DMS 273 (cell line): ENCODE results near the gene ATP7B.
"Not testable (repeated sequence)": the region's sequence is repeated elsewhere in the genome, so short reads cannot be mapped to it uniquely, and the experiment has no call there.

Source experiments
- DNase-seq: peaks from one replicate; lab custom pipeline; 2025; ENCODE audit not compliant: unreplicated experiment; lab: John Stamatoyannopoulos, UW

Gene ATP7B

DNA sequence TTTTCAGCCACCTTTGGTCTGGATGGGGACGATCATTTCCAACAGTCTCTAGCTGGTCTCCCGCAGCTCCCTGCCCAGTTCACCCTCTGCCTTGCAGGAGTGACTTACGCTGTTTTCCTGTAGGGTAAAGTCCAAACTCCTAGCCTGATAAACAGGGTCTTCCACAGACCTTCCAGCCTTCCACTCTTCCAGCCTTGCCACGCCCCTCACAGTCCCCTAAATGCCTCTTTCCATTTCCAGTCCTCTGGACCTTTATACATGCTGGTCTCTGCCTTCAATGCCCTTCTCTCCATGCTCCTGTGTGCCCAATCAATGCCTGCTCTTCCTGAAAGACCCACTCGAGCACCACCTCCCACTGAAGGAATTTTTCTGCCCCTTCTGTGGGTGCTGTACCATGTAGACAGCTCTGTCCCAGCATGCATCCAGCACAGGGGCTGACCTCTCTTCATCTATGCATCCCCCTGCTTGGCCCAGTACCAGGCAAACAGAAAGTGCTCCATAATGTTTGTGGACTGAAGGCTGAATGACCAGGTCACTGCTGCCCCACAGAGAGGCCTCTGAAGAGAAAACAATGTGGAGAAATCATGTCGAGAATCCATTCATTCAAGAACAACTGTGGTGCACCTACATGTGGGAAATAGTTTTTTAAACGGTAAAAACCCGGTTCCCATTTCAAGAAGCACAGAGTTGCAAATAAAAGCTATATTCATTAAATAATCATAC, 4.6 kb downstream of the ATP7B start:
- no peak for DNase-seq

GRCh38 chr13:52005841-52006522, 5.3 kb downstream of the ATP7B start:
- DNase-seq, result no peak

DNA sequence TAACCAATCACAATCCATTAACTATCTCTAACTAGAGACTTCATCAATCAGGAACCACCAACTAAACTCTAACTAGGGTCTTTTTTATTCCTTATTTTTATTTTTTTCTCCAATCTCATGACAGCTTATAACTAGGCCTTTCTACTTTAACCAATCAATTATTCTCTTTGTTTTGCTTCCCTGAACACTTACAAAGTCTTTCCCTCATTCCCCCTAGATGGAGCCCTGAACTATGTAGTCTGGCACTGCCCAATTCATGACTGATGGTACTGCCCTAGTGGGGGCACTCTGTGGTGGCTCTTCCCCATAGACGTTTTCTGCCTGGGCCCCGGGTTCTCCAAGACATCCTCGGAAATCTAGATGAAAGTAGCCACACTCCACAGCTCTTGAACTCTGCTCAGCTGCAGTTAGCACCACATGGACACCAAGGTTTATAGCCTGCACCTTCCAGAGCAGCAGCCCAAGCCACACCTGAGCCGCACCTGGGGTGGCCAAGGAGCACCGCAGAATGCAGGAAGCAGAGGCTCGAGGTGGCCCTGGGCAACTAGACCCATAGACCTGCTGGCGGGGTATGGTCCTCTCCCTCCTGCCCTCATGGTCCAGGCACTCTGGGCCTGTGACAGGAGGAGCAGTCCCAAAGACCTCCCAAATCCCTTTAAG, 6.6 kb downstream of the ATP7B start:
- DNase-seq, result peak; percentile 22

DNA sequence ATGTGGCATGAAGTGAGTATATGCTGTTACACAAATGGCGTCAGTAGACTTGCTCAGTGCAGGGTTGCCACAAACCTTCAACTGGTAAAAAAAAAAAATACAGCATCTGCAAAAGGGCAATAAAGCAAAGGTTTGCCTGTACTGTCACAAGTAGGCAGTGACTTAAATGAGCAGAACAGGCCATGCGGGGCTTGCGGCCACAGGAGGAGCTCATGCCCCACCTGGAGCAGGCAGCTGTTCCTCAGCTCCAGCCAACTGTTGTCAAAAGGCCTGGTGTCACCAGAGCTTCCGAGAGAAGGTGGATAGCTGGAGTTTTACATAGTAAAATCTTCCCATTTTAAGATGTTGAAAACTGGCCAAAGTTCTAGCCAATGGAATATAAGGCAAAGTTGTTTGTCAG, 7.7 kb downstream of the ATP7B start:
- DNase-seq, result peak; percentile 86

GRCh38 chr13:52002361-52002760, 8.9 kb downstream of the ATP7B start:
- no peak for DNase-seq

DNA sequence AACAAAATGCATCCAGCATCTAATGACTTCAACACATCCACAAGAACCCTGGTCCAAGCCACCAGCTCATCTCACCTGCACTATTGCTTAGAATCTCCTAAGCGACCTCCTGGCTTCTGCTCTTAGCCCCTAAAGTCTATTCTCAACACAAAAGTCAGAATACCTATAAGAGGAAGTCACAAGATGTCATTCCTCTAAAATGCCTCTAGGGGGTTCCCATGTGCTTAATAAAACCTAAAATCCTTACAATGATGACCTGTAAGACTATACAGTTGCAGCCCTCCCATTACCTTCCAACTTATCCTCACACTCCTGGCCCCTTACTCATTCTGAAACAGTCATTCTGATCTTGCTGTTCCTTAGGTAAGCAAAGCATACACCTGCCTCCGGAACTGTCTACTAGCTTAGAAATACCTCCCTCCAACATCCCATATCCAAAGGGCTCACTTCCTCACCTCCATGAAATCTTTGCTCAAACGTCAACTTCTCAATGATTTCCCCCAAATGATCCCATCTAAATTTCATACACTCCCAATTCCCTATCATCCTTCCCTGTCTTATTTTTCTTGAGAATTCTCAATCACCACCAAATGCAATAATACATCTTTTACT, 10.0 kb downstream of the ATP7B start:
- DNase-seq, result peak; percentile 51

DNA sequence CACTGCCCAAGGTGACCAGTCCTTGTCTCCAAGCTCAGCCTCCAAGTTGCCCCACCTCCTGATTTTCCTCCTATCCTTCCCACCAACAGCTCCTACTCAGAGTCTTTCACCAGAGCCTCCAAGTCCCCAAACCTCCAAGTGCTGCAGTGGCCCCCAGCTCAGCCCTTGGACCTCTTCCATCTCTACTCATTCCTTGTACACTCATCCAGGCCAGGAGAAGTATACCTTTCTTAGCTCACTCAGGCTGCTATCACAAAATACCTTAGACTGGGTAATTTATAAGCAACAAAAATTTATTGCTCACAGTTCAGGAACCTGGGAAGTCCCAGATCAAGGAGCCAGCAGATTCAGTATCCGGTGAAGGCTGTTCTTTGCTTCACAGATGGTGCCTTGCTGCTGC, 11.3 kb downstream of the ATP7B start:
- peak; percentile 25 for DNase-seq

GRCh38 chr13:51999510-51999911, 11.7 kb downstream of the ATP7B start:
- DNase-seq, result peak; percentile 60

DNA sequence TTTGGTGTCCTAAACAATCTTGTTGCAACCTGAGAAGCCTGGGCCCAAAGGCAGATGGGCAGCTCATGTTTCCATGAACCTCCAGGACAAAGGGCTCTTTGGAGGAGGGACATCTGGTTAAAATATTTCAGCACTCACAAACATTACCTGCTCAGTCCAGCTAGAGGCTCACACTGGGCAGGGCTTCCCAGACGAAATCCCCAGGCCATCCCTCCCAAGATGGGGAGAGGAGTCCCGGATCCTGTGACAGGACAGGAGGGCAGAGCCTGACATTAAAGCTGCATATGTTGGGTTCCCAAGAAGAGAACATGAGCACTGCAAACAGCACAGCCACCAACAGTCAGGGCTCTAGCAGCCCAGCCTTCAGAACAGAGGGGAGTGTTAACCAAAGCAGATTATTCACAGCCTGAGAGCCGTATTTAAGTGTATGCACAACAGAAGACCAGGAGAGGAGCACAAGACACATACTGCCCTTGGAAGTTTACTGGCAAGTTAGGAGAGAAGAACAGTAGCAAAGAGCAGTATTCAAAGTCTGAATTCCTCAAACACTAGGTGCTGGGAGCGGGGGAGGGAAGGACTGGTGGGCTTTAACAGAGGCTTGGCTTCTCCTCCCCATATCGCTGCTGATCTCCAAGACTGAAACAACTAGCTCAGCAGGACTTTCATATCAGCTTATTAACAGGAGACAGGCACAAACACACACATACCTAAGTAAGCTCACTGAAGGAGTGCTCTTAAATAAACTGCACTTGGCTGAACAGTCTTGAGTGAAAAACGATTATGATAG, 12.3 kb downstream of the ATP7B start:
- peak; percentile 63 for DNase-seq

DNA sequence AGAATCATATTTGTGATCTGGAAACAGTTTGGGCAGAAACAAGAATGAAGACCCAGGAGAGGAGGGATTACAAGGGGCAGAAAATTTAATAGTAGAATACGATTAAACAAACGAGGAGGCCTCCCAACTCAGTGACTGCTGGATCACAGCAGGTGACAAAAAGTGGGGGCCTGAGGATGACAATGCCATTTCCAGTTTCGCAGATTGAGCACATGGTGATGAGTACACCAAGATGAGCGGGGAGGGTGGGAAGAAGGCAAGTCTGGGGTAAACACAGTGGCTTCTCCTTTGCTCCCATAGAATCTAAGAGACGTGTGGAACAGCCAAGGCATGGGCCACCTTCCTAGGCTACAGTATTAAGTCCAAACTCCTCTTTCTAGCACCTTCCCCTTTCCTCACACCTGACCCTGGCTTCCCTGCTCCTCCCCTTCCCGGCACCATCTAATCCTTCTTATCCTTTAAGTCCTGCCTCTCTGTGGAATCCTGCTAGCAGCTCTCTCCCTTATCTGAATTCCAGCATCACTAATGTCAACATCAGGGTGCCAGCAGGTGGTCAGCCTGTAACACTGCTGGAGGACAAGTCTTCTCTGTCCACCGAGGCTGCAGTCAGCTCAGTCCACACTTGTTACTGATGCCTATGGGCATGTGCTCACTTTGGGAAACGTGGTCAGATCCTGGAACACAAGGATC, 13.5 kb downstream of the ATP7B start:
- peak; percentile 33 for DNase-seq

DNA sequence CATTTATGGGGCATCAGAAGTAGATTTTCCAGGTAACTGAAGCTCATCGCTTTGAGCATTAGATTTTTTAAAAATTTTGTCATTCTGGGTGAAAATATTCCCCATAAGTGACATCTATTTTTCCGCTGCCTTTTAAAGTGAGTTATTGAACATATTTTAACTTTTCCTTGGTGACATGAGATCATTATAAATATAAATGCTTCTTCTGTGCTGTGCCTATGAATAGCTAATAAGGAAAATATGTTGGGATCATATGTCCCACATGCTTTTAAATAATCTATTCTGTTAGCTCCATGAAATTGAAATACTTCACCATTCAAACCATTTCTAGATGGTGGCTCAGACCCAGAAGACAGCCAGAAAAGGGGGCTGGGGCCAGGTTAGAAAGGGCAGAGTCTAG, 14.1 kb downstream of the ATP7B start:
- DNase-seq, result no peak

DNA sequence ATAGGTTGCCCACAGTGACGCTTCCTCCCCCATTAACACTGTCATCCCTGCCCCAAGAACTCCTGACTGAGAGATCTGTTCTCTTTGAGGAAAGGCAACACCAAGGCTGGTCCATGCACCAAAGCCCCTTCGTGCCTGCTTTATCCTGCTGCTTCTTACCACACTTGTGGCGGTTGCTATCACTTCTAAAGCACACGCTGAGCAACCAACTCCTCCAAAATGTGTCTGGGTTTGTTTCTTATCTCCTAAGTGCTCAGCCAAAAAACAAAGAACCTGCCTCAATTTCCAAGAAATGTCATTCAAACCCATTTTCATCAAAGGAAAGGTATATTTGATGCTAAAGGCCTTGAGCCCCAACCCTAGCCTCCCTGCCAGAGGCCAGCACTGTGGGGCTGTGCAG, 14.6 kb downstream of the ATP7B start:
- DNase-seq, result no peak

GRCh38 chr13:51995677-51996551, 15.3 kb downstream of the ATP7B start:
- DNase-seq, result peak; percentile 52

DNA sequence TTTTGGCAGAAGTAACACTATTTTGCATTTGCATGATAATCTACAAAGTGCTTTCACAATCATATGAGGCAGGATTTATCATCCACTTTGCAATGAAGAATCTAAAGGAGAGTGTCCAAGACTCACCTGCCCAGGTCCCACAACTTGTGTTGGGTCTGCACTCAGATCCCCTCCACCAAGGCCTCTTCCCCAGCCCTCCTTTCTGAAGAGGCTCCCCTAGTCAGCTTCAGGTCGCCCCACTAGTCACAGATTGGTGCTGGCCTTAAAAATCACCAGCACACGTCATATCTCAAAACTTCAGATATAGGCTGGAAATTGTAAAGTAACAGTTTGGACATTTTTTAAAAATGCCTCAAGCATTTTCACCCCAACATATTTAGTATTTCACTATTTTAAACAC, 17.5 kb downstream of the ATP7B start:
- DNase-seq, result no peak

- no peak for DNase-seq
Measured at GRCh38 chr13:51988988-51989618, 22.1 kb downstream of the ATP7B start.

DNA sequence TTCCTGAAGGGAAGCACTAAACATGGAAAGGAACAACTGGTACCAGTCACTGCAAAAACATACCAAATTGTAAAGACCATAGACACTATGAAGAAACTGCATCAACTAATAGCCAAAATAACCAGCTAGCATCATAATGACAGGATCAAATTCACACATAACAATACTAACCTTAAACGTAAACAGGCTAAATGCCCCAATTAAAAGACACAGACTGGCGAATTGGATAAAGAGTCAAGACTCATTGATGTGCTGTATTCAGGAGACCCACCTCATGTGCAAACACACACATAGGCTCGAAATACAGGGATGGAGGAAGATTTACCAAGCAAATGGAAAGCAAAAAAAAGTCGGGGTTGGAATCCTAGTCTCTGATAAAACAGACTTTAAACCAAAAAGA, 26.3 kb downstream of the ATP7B start:
- not testable (repeated sequence) for DNase-seq

DNA sequence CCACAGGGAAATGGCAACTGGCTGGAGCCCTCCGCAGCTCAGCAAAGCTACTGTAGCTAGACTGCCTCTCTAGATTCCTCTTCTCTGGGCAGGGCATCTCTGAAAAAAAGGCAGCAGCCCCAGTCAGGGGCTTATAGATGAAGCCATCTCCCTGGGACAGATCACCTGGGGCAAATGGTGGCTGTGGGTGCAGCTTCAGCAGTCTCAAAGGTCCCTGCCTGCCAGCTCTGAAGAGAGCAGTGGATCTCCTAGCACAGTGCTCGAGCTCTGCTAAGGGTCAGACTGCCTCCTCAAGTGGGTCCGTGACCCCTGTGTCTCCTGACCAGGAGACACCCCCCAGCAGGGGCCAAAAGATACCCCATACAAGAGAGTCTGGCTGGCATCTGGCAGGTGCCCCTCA, 28.0 kb downstream of the ATP7B start:
- DNase-seq, result not testable (repeated sequence)

- DNase-seq, result no peak
Measured at GRCh38 chr13:51981355-51981754, 29.9 kb downstream of the ATP7B start.

DNA sequence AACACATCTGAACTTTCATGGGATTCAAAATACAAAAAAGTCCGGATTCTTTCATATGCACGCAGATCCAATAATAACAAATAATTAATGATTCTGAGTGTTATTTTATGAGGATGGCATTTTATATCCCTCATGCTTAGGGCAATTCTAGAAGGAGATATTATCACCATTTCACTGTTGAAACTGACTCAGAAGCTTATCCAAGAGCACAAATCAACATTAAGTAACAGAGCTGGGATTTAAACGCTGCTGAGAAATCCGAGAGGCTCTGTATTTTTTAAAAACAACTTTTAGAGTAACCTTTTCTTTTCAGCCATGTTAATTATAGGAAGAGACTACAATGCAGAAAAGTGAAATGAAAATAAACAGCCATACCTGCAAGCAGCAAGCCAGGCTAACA, 30.3 kb downstream of the ATP7B start:
- DNase-seq, result no peak
